Measurements from ENCODE around the gene IGSF8.
"Not testable (repeated sequence)": the region's sequence is repeated elsewhere in the genome, so short reads cannot be mapped to it uniquely, and the experiment has no call there.

IGSF8 gene

GRCh38 chr1:160097911-160098851, at the start of gene IGSF8:
TSS of gene IGSF8 (minus strand) at chr1:160098619. CDS start at chr1:160098472, 147 bp downstream.
- no peak for DNase-seq

- DNase-seq: no peak
Measured at GRCh38 chr1:160148121-160148520, 49.7 kb upstream of the IGSF8 start.

GRCh38 chr1:160146107-160146506, 47.7 kb upstream of the IGSF8 start:
- no peak for DNase-seq

GRCh38 chr1:160144921-160145320, 46.5 kb upstream of the IGSF8 start:
- no peak for DNase-seq

- DNase-seq: no peak
Measured at GRCh38 chr1:160143695-160144094, 45.3 kb upstream of the IGSF8 start.

GRCh38 chr1:160139840-160140239, 41.4 kb upstream of the IGSF8 start:
- DNase-seq: no peak

GRCh38 chr1:160137216-160137862, 38.9 kb upstream of the IGSF8 start:
- DNase-seq: no peak

GRCh38 chr1:160136926-160137200, 38.4 kb upstream of the IGSF8 start:
- DNase-seq: no peak

GRCh38 chr1:160136121-160136925, 37.9 kb upstream of the IGSF8 start:
- no peak for DNase-seq

- DNase-seq: no peak
Measured at GRCh38 chr1:160134791-160135572, 36.6 kb upstream of the IGSF8 start.

GRCh38 chr1:160133990-160134770, 35.8 kb upstream of the IGSF8 start:
- no peak for DNase-seq

- DNase-seq: no peak
Measured at GRCh38 chr1:160131803-160132565, 33.6 kb upstream of the IGSF8 start.

- DNase-seq: no peak
Measured at GRCh38 chr1:160130939-160131338, 32.5 kb upstream of the IGSF8 start.

GRCh38 chr1:160130486-160130885, 32.1 kb upstream of the IGSF8 start:
- no peak for DNase-seq

- DNase-seq: no peak
Measured at GRCh38 chr1:160129966-160130365, 31.5 kb upstream of the IGSF8 start.

- DNase-seq: no peak
Measured at GRCh38 chr1:160129558-160129957, 31.1 kb upstream of the IGSF8 start.

- DNase-seq: no peak
Measured at GRCh38 chr1:160129046-160129445, 30.6 kb upstream of the IGSF8 start.

- no peak for DNase-seq
Measured at GRCh38 chr1:160128636-160129035, 30.2 kb upstream of the IGSF8 start.

- DNase-seq: no peak
Measured at GRCh38 chr1:160127865-160128523, 29.6 kb upstream of the IGSF8 start.

GRCh38 chr1:160127381-160127780, 29.0 kb upstream of the IGSF8 start:
- no peak for DNase-seq

- not testable (repeated sequence) for DNase-seq
Measured at GRCh38 chr1:160126342-160126741, 27.9 kb upstream of the IGSF8 start.

Data from GF-D8 (cell line).